Mucosa of rectum (tissue), 2 donors: Measurements from ENCODE around the gene USP13.

ENCODE experiments used
- H3K27ac ChIP-seq, 2 donors: one replicate each; pipeline ENCODE4 v1.7.0; 2013; ENCODE audit warnings: inconsistent platforms in 2 of 2, low read depth in 2 of 2, low read length in 2 of 2
- H3K27me3 ChIP-seq, 2 donors: one replicate each; pipeline ENCODE4 v1.7.0; 2013; ENCODE audit warnings: low read length in 2 of 2; ENCODE audit not compliant: control insufficient read depth in 2 of 2, insufficient read depth in 2 of 2
- H3K36me3 ChIP-seq, 2 donors: one replicate each; pipeline ENCODE4 v1.7.0; 2013; ENCODE audit warnings: low read length in 2 of 2; ENCODE audit not compliant: control insufficient read depth in 2 of 2, insufficient read depth in 2 of 2
- H3K4me1 ChIP-seq, 2 donors: one replicate each; pipeline ENCODE4 v1.7.0; 2013; ENCODE audit warnings: low read length in 2 of 2, mild to moderate bottlenecking in 1 of 2; ENCODE audit not compliant: control insufficient read depth in 2 of 2, insufficient read depth in 2 of 2
- H3K4me3 ChIP-seq, 2 donors: one replicate each; pipeline ENCODE4 v1.7.0; 2013; ENCODE audit warnings: low read length in 2 of 2
- H3K9ac ChIP-seq, 2 donors: one replicate each; pipeline ENCODE4 v1.7.0; 2013; ENCODE audit warnings: low read length in 2 of 2, low read depth in 1 of 2, mild to moderate bottlenecking in 1 of 2
- H3K9me3 ChIP-seq, 2 donors: one replicate each; pipeline ENCODE4 v1.7.0; 2013; ENCODE audit warnings: low read length in 2 of 2; ENCODE audit not compliant: control insufficient read depth in 2 of 2
- donor health status: healthy.
- donor health status: Normal muscosa, but diverticular disease.

The USP13 gene

DNA sequence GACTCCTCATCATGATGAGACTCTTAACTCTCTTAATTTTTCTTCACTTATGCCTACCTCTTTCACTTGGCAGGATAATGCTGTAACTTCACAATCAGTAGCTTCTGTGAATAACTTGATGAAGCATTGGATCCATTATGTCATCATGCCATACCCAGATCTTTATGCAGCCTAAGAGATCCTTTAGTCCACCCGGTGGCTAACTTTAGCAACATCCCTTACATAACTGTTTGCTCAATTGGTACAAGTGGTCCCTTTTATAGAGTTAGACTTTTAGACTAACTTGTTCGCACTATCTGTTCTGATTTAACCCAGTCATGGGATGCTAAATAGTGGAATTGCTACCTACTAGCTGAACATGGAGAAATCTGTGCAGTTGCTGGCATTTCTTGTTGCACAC is 184.5 kb downstream of the USP13 start:
- Histone ChIP-seq H3K36me3 (no peaks in the 10 kb centered on the region), H3K27me3 (no peaks in the 10 kb centered on the region), H3K27ac (no peak overlapping the region), H3K4me1 (no peaks in the 10 kb centered on the region), H3K9me3 (no peaks in the 10 kb centered on the region), H3K4me3 (no peak overlapping the region), H3K9ac (no peak overlapping the region)
